HEK293 (cell line): ENCODE data around the gene SHC4.

Source experiments
- IKZF3 ChIP-seq: fragments of 450-650 bp; IDR thresholded peaks from 2 replicates; pipeline ENCODE4 v1.5.0; 2018; ENCODE audit warnings: missing biosample characterization, mild to moderate bottlenecking, missing genetic modification characterization, moderate library complexity
- KLF8 ChIP-seq: fragments of 450-650 bp; formaldehyde crosslinking; IDR thresholded peaks from 2 replicates; pipeline ENCODE4 v1.5.1; 2016; ENCODE audit warnings: missing biosample characterization, missing genetic modification characterization
- MEIS1 ChIP-seq: sonication (generic); formaldehyde crosslinking; IDR thresholded peaks from 2 replicates; pipeline ENCODE4 v1.8.1; 2022; ENCODE audit warnings: missing genetic modification reagents, mild to moderate bottlenecking, borderline replicate concordance
- PBX3 ChIP-seq: sonication (generic); formaldehyde crosslinking; IDR thresholded peaks from 2 replicates; pipeline ENCODE4 v1.8.1; 2022; ENCODE audit warnings: mild to moderate bottlenecking, moderate library complexity, missing genetic modification reagents
- PRDM1 ChIP-seq: fragments of 450-650 bp; formaldehyde crosslinking; IDR thresholded peaks from 2 replicates; pipeline ENCODE4; 2016; ENCODE audit warnings: missing biosample characterization, missing genetic modification characterization
- SCRT2 ChIP-seq: fragments of 450-650 bp; formaldehyde crosslinking; IDR thresholded peaks from 2 replicates; pipeline ENCODE4 v1.5.1; 2016; ENCODE audit warnings: missing biosample characterization, missing genetic modification characterization
- ZBTB49 ChIP-seq: fragments of 450-650 bp; formaldehyde crosslinking; IDR thresholded peaks from 2 replicates; pipeline ENCODE4 v1.5.1; 2016; ENCODE audit warnings: missing biosample characterization, missing genetic modification characterization, low read depth
- ZBTB6 ChIP-seq: fragments of 450-650 bp; formaldehyde crosslinking; IDR thresholded peaks from 2 replicates; pipeline ENCODE4 v1.5.1; 2017; ENCODE audit warnings: missing biosample characterization, missing genetic modification characterization
- ZFHX2 ChIP-seq: fragments of 450-650 bp; formaldehyde crosslinking; conservative IDR thresholded peaks from 2 replicates; pipeline ENCODE4 v1.5.1; 2016; ENCODE audit warnings: missing biosample characterization, missing genetic modification characterization
- ZFP37 ChIP-seq: fragments of 450-650 bp; formaldehyde crosslinking; IDR thresholded peaks from 2 replicates; pipeline ENCODE4 v1.5.1; 2016; ENCODE audit warnings: missing biosample characterization, missing genetic modification characterization
- ZNF10 ChIP-seq: fragments of 450-650 bp; formaldehyde crosslinking; IDR thresholded peaks from 2 replicates; pipeline ENCODE4 v1.5.1; 2017; ENCODE audit warnings: missing biosample characterization, missing genetic modification characterization
- ZNF138 ChIP-seq: fragments of 450-650 bp; formaldehyde crosslinking; IDR thresholded peaks from 2 replicates; pipeline ENCODE4 v1.5.1; 2016; ENCODE audit warnings: missing biosample characterization, missing genetic modification characterization, borderline replicate concordance
- ZNF140 ChIP-seq: fragments of 450-650 bp; formaldehyde crosslinking; IDR thresholded peaks from 2 replicates; pipeline ENCODE4 v1.5.1; 2016; ENCODE audit warnings: missing biosample characterization, missing genetic modification characterization
- ZNF16 ChIP-seq: fragments of 450-650 bp; formaldehyde crosslinking; IDR thresholded peaks from 2 replicates; pipeline ENCODE4 v1.5.1; 2016; ENCODE audit warnings: low read depth, missing biosample characterization, missing genetic modification characterization
- ZNF184 ChIP-seq: fragments of 450-650 bp; IDR thresholded peaks from 2 replicates; pipeline ENCODE4 v1.5.1; 2018; ENCODE audit warnings: missing biosample characterization, mild to moderate bottlenecking, missing genetic modification characterization
- ZNF2 ChIP-seq: fragments of 450-650 bp; formaldehyde crosslinking; IDR thresholded peaks from 2 replicates; pipeline ENCODE4 v1.5.1; 2016; ENCODE audit warnings: missing biosample characterization, missing genetic modification characterization
- ZNF341 ChIP-seq: fragments of 450-650 bp; formaldehyde crosslinking; IDR thresholded peaks from 2 replicates; pipeline ENCODE4; 2016; ENCODE audit warnings: low read depth, missing biosample characterization, missing genetic modification characterization
- ZNF426 ChIP-seq: fragments of 450-650 bp; formaldehyde crosslinking; IDR thresholded peaks from 2 replicates; pipeline ENCODE4 v1.5.1; 2017; ENCODE audit warnings: missing biosample characterization, missing genetic modification characterization, mild to moderate bottlenecking, inconsistent platforms, moderate library complexity
- ZNF48 ChIP-seq: fragments of 450-650 bp; formaldehyde crosslinking; IDR thresholded peaks from 2 replicates; pipeline ENCODE4 v1.5.1; 2016; ENCODE audit warnings: missing biosample characterization, missing genetic modification characterization
- ZNF555 ChIP-seq: fragments of 450-650 bp; formaldehyde crosslinking; conservative IDR thresholded peaks from 2 replicates; pipeline ENCODE4 v1.5.1; 2017; ENCODE audit warnings: missing biosample characterization, mild to moderate bottlenecking, missing genetic modification characterization, inconsistent platforms
- ZNF670 ChIP-seq: fragments of 450-650 bp; formaldehyde crosslinking; IDR thresholded peaks from 2 replicates; pipeline ENCODE4 v1.5.1; 2016; ENCODE audit warnings: missing biosample characterization, missing genetic modification characterization, low read depth
- ZNF791 ChIP-seq: fragments of 450-650 bp; formaldehyde crosslinking; IDR thresholded peaks from 2 replicates; pipeline ENCODE4 v1.5.1; 2016; ENCODE audit warnings: missing biosample characterization, missing genetic modification characterization
- ZSCAN4 ChIP-seq: fragments of 450-650 bp; formaldehyde crosslinking; IDR thresholded peaks from 2 replicates; pipeline ENCODE4 v1.5.1; 2017; ENCODE audit warnings: missing biosample characterization, missing genetic modification characterization

Gene SHC4

GRCh38 chr15:48925714-48926223 is 38.0 kb downstream of the SHC4 start (continued):
- TF ChIP-seq ZNF791 (tag by site-specific recombination) (no peak; the same call in 1 of the 2 replicates), PBX3 (CRISPR knock-in tag) (no peak), ZNF10 (tag by site-specific recombination) (peak; percentile 80; the same call in 1 of the 2 replicates), MEIS1 (CRISPR knock-in tag) (no peak), IKZF3 (tag by site-specific recombination) (0 out of 2 replicates have a peak, but pooled peaks have one; percentile 12), ZSCAN4 (tag by site-specific recombination) (0 out of 2 replicates have a peak, but pooled peaks have one; percentile 24), SCRT2 (peak; percentile 49; the same call in 1 of the 2 replicates), PRDM1 (tag by site-specific recombination) (peak; percentile 83), ZNF16 (tag by site-specific recombination) (no peak), ZNF426 (no peak), ZFP37 (tag by site-specific recombination) (peak; percentile 61; the same call in 1 of the 2 replicates), ZNF184 (tag by site-specific recombination) (0 out of 2 replicates have a peak, but pooled peaks have one; percentile 37), ZNF138 (tag by site-specific recombination) (no peak), ZNF670 (tag by site-specific recombination) (no peak), ZBTB49 (tag by site-specific recombination) (no peak), ZBTB6 (no peak), ZNF48 (tag by site-specific recombination) (no peak), ZNF2 (tag by site-specific recombination) (0 out of 2 replicates have a peak, but pooled peaks have one; percentile 35), ZNF140 (tag by site-specific recombination) (no peak), ZFHX2 (tag by site-specific recombination) (peak; percentile 61), KLF8 (tag by site-specific recombination) (peak; percentile 75), ZNF341 (tag by site-specific recombination) (no peak), ZNF555 (no peak)
